GM19372 (cell line): Measurements from ENCODE around the gene DICER1.

ENCODE experiments used
- ATAC-seq: cut with Tn5 transposase; IDR thresholded peaks from one replicate; pipeline ENCODE4 v1.9.1; 2021; ENCODE audit warnings: mild to moderate bottlenecking, low read depth, moderate library complexity; ENCODE audit not compliant: unreplicated experiment

DICER1 gene

GRCh38 chr14:95126906-95127530 lies 30.3 kb downstream of the DICER1 start:
- no peak for ATAC-seq

- ATAC-seq = no peak
Observed at GRCh38 chr14:95125915-95126314, 31.4 kb downstream of the DICER1 start.

- ATAC-seq = no peak
Observed at GRCh38 chr14:95125221-95125620, 32.1 kb downstream of the DICER1 start.

- ATAC-seq = no peak
Observed at GRCh38 chr14:95123891-95124579, 33.3 kb downstream of the DICER1 start.

GRCh38 chr14:95122621-95122945 lies 34.7 kb downstream of the DICER1 start:
- ATAC-seq = no peak

GRCh38 chr14:95121911-95122620 lies 35.3 kb downstream of the DICER1 start:
- no peak for ATAC-seq

- ATAC-seq = no peak
Observed at GRCh38 chr14:95119336-95119735, 38.0 kb downstream of the DICER1 start.

- ATAC-seq = no peak
Observed at GRCh38 chr14:95117937-95118721, 39.2 kb downstream of the DICER1 start.

- ATAC-seq = no peak
Observed at GRCh38 chr14:95113476-95113875, 43.9 kb downstream of the DICER1 start.

- ATAC-seq = no peak
Observed at GRCh38 chr14:95111507-95112164, 45.7 kb downstream of the DICER1 start.

- ATAC-seq = no peak
Observed at GRCh38 chr14:95110178-95110577, 47.2 kb downstream of the DICER1 start.

GRCh38 chr14:95107711-95108110 lies 49.6 kb downstream of the DICER1 start:
- no peak for ATAC-seq

- no peak for ATAC-seq
Observed at GRCh38 chr14:95106971-95107370, 50.4 kb downstream of the DICER1 start.

GRCh38 chr14:95104911-95105310 lies 52.4 kb downstream of the DICER1 start:
- no peak for ATAC-seq

GRCh38 chr14:95102680-95103044 lies 54.7 kb downstream of the DICER1 start:
- no peak for ATAC-seq

GRCh38 chr14:95101736-95102679 lies 55.3 kb downstream of the DICER1 start:
- no peak for ATAC-seq

GRCh38 chr14:95098984-95099599 lies 58.2 kb downstream of the DICER1 start:
- ATAC-seq = no peak

GRCh38 chr14:95097385-95097784 lies 59.9 kb downstream of the DICER1 start:
- no peak for ATAC-seq

GRCh38 chr14:95096476-95096875 lies 60.9 kb downstream of the DICER1 start:
- no peak for ATAC-seq
